Breast epithelium (tissue), 4 donors: ENCODE data around the gene MKRN1. TPM values are rescaled to one million over a fixed set of nuclear protein-coding genes. Genes with fewer than 3 reads are reported as not detected.
A peak's percentile ranks its signal among the peaks of the same experiment; 100 is the strongest.

ENCODE experiments used
- DNase-seq, 2 donors: peaks; one replicate each; pipeline ENCODE4 v3.0.0-alpha.2; 2019; ENCODE audit warnings: low spot score in 2 of 2
- H3K27ac ChIP-seq, 2 donors: fragments of 200-600 bp; sonication (generic) in 1 of 2; one replicate each; pipeline ENCODE4 v1.5.1; 2016 to 2019; ENCODE audit warnings: mild to moderate bottlenecking in 1 of 2
- H3K27me3 ChIP-seq, 2 donors: fragments of 200-600 bp; sonication (generic) in 1 of 2; one replicate each; pipeline versions ENCODE4 v1.5.1 to v1.6.0; 2017 to 2019; ENCODE audit warnings: control low read depth in 1 of 2, mild to moderate bottlenecking in 1 of 2
- H3K36me3 ChIP-seq: fragments of 200-600 bp; one replicate; pipeline ENCODE4 v1.5.1; 2019
- H3K4me1 ChIP-seq, 2 donors: fragments of 200-600 bp; sonication (generic); one replicate each; pipeline ENCODE4 v1.5.1; 2016 to 2019; ENCODE audit warnings: control low read depth in 1 of 2
- H3K4me3 ChIP-seq, 3 donors: fragments of 200-600 bp; sonication (generic); 1 replicate in 2 of 3; 2 replicates in 1 of 3; pipeline ENCODE4 v1.5.1; 2016 to 2019; ENCODE audit warnings: mild to moderate bottlenecking in 3 of 3, moderate library complexity in 2 of 3
- H3K9me3 ChIP-seq, 2 donors: fragments of 200-600 bp; sonication (generic) in 1 of 2; one replicate each; pipeline ENCODE4 v1.5.1; 2016 to 2019; ENCODE audit warnings: control low read depth in 1 of 2
- CTCF ChIP-seq, 3 donors: fragments of 450-650 bp; IDR thresholded peaks; one replicate each; pipeline ENCODE4 v1.5.1; 2016 to 2017; ENCODE audit warnings: antibody characterized with exemption in 3 of 3, mild to moderate bottlenecking in 3 of 3, moderate library complexity in 3 of 3
- POLR2A ChIP-seq: fragments of 450-650 bp; IDR thresholded peaks from one replicate; pipeline ENCODE4 v1.6.1; 2016; ENCODE audit warnings: antibody characterized with exemption, mild to moderate bottlenecking, moderate library complexity
- POLR2AphosphoS5 ChIP-seq, 3 donors: sonication (generic); formaldehyde crosslinking; IDR thresholded peaks; one replicate each; pipeline ENCODE4 v1.6.1; 2017; ENCODE audit warnings: antibody characterized with exemption in 3 of 3
- intact Hi-C: fragments of 100-400 bp; cut with DNase I; formaldehyde crosslinking; loops from one replicate; pipeline ENCODE4 v1.15.1; 2023; ENCODE audit warnings: low total_unique reads
- total RNA-seq, 3 donors: library from RNA; depleted of rRNA; stranded (reverse); fragments of >200 nt; gene quantifications; one replicate each; pipeline ENCODE4 v1.1.0, GENCODE V29; 2016

MKRN1 gene
- total RNA-seq: 10 to 100 TPM; 58.7 to 96.2 (median 85.0) TPM

GRCh38 chr7:140479062-140479738, at the start of gene MKRN1:
Gene MKRN1, minus strand, starts transcription at chr7:140479505. Its CDS starts 161 bp downstream, at chr7:140479344.
- H3K4me1 ChIP-seq: no peaks in the 10 kb centered on the region
- H3K27me3 ChIP-seq: no peaks in the 10 kb centered on the region
- peak within 1 kb of the TSS; percentile 93 to 100 (median 99) for H3K4me3 ChIP-seq
- TF ChIP-seq POLR2AphosphoS5 (IDR thresholded peaks at IDR 0.05) (peak; percentile 68 to 81 (median 80)), POLR2A (peak; percentile 30), CTCF (IDR thresholded peaks at IDR 0.05) (peak in 1 of 3 donors; percentile 19)
- intact Hi-C loops: no loop called here
- peak; percentile 93 to 95 for DNase-seq
- H3K27ac ChIP-seq: peak within 1 kb of the TSS; percentile 94 to 98
- H3K9me3 ChIP-seq: no peaks in the 10 kb centered on the region
- H3K36me3 ChIP-seq: no peaks in the 10 kb centered on the region

GRCh38 chr7:140526787-140527664, 47.7 kb upstream of the MKRN1 start:
- Histone ChIP-seq H3K9me3 (no peaks in the 10 kb centered on the region), H3K4me3 (no peak overlapping the region), H3K4me1 (no peaks in the 10 kb centered on the region), H3K36me3 (no peaks in the 10 kb centered on the region), H3K27ac (peak overlapping the region in 1 of 2 donors; percentile 3), H3K27me3 (no peaks in the 10 kb centered on the region)
- DNase-seq: no peak
- TF ChIP-seq POLR2A (no peak), POLR2AphosphoS5 (IDR thresholded peaks at IDR 0.05) (no peak), CTCF (IDR thresholded peaks at IDR 0.05) (no peak)
- intact Hi-C loops: loop anchor here (1.0 kb wide), 1 partner anchor 128 kb away; no protein-coding TSS in a partner anchor

- intact Hi-C loops: no loop called here
- Histone ChIP-seq H3K4me1 (no peaks in the 10 kb centered on the region), H3K27ac (peak overlapping the region in 1 of 2 donors; percentile 3), H3K4me3 (no peak overlapping the region), H3K36me3 (no peaks in the 10 kb centered on the region), H3K9me3 (no peaks in the 10 kb centered on the region), H3K27me3 (no peaks in the 10 kb centered on the region)
- TF ChIP-seq CTCF (IDR thresholded peaks at IDR 0.05) (no peak), POLR2AphosphoS5 (IDR thresholded peaks at IDR 0.05) (no peak), POLR2A (no peak)
- DNase-seq: no peak
Measured at GRCh38 chr7:140526214-140526613, 46.9 kb upstream of the MKRN1 start.

- Histone ChIP-seq H3K27ac (no peak overlapping the region), H3K36me3 (no peaks in the 10 kb centered on the region), H3K27me3 (no peaks in the 10 kb centered on the region), H3K4me1 (no peaks in the 10 kb centered on the region), H3K4me3 (no peak overlapping the region), H3K9me3 (no peaks in the 10 kb centered on the region)
- peak in 1 of 2 donors; percentile 28 for DNase-seq
- no peak for TF ChIP-seq POLR2AphosphoS5 (IDR thresholded peaks at IDR 0.05)
- TF ChIP-seq POLR2A: no peak
- intact Hi-C loops: no loop called here
Measured at GRCh38 chr7:140525743-140526142, 46.4 kb upstream of the MKRN1 start.

GRCh38 chr7:140521421-140521820, 42.1 kb upstream of the MKRN1 start:
- Histone ChIP-seq H3K4me3 (no peak overlapping the region), H3K27ac (no peak overlapping the region), H3K4me1 (no peaks in the 10 kb centered on the region), H3K9me3 (no peaks in the 10 kb centered on the region), H3K36me3 (no peaks in the 10 kb centered on the region), H3K27me3 (no peaks in the 10 kb centered on the region)
- no peak for DNase-seq
- intact Hi-C loops: no loop called here
- no peak for TF ChIP-seq CTCF (IDR thresholded peaks at IDR 0.05)
- TF ChIP-seq POLR2A: no peak
- TF ChIP-seq POLR2AphosphoS5 (IDR thresholded peaks at IDR 0.05): no peak
